ENCODE results near the gene KDELR1.
"Not testable (repeated sequence)": the region's sequence is repeated elsewhere in the genome, so short reads cannot be mapped to it uniquely, and the experiment has no call there.

KDELR1 gene

DNA sequence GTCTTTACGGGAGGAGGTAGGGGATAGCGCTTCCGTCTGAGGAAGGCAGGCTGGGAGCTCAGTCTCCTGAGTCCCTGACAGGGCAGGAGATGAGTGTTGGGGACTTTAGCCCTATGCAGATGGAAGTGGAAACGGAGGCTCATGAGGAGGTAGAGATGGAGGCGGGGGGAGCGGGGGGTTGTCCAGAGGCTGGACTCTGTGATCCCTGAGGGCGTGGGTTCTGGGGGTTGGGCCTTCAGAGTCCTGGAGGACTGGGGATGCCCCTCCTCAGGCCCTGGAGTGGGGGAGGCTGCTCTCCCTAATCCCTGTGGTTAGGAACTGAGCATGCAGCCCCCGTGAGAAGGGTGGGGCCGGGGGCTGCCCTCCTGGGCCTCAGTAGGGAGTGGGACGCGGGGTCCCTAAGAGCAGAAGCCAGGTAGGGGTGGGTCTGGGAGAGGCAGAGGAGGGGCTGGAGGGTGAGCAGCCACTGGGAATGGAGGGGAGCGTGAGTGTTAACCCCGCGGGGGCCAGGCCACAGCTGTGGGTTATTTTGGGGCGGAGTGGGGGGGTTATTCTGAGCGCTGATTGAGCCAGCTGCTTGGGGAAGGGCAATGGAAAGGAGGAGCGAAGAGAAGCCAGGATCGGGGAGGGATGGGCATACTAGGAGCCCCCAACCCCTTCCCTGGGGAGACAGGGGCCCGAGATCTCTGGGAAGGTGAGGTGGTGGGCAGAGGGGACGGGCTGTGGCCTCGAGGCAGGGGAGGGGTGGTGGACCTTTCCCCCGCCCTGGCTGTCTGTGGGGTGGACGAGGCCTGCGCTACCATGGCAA lies 4.9 kb upstream of the KDELR1 start:
- H3K27me3 ChIP-seq (replicated peaks; ENCODE audit: control insufficient read depth, insufficient read depth, low read length), result peaks cover 4% of the 10 kb centered on the region
- H3K9ac ChIP-seq (ENCODE audit: low read length), result no peak overlapping the region
- peaks cover 18% of the 10 kb centered on the region for H3K4me1 ChIP-seq (ENCODE audit: control insufficient read depth, insufficient read depth, low read length)
- no peak overlapping the region for H3K4me3 ChIP-seq (ENCODE audit: low read length)
- no peaks in the 10 kb centered on the region for H3K9me3 ChIP-seq (ENCODE audit: control insufficient read depth, low read length)
- no peak for DNase-seq (ENCODE audit: low read depth)
- no peaks in the 10 kb centered on the region for H3K36me3 ChIP-seq (ENCODE audit: control insufficient read depth, insufficient read depth, low read length, severe bottlenecking)

DNA sequence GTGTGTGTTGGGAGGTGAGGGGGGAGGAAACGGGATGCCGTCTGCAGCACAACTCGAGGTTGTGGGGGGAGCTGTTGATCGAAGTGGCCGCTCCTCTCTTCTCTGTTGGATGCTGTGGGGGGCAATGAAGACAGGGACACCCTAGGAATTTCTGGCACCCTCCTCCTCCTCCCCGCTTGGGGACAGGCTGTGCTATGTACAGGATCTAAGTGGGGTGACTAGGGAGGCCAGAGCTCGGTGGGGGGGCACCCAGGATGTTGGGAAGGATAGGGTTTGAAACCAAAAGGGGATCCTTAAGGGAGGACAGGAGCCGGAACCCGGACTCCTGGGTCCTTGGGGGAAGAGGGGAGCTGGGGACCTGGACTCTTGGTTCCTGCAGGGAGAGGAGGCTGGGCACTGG lies 4.1 kb upstream of the KDELR1 start:
- Histone ChIP-seq H3K4me3 (ENCODE audit: low read length) (no peak overlapping the region), H3K4me1 (ENCODE audit: control insufficient read depth, insufficient read depth, low read length) (peaks cover 15% of the 10 kb centered on the region), H3K9ac (ENCODE audit: low read length) (no peak overlapping the region)

DNA sequence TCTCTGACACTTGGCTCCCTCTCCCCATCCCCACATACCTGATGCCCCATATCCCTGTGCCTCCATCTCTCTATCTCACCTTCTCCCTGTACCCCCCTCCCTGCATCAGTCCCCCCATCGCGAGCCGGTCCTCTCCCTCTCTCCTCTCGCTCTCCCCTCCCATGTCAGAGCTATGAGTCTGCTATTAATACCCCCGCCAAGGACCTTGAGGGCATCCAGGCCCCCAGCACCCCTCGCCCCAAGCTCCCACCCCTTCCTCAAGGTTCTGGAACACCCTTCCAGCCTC lies 3.8 kb upstream of the KDELR1 start:
- H3K36me3 ChIP-seq (ENCODE audit: control insufficient read depth, insufficient read depth, low read length, severe bottlenecking), result no peaks in the 10 kb centered on the region
- no peak for DNase-seq (ENCODE audit: low read depth)
- H3K9ac ChIP-seq (ENCODE audit: low read length), result no peak overlapping the region
- no peaks in the 10 kb centered on the region for H3K9me3 ChIP-seq (ENCODE audit: control insufficient read depth, low read length)
- H3K27me3 ChIP-seq (replicated peaks; ENCODE audit: control insufficient read depth, insufficient read depth, low read length), result peaks cover 4% of the 10 kb centered on the region
- H3K4me3 ChIP-seq (ENCODE audit: low read length), result no peak overlapping the region
- peaks cover 15% of the 10 kb centered on the region for H3K4me1 ChIP-seq (ENCODE audit: control insufficient read depth, insufficient read depth, low read length)

More for the DNA sequence above, 4.1 kb upstream of the KDELR1 start:
- no peaks in the 10 kb centered on the region for H3K9me3 ChIP-seq (ENCODE audit: control insufficient read depth, low read length)
- no peaks in the 10 kb centered on the region for H3K36me3 ChIP-seq (ENCODE audit: control insufficient read depth, insufficient read depth, low read length, severe bottlenecking)
- no peak for DNase-seq (ENCODE audit: low read depth)
- peaks cover 4% of the 10 kb centered on the region for H3K27me3 ChIP-seq (replicated peaks; ENCODE audit: control insufficient read depth, insufficient read depth, low read length)

DNA sequence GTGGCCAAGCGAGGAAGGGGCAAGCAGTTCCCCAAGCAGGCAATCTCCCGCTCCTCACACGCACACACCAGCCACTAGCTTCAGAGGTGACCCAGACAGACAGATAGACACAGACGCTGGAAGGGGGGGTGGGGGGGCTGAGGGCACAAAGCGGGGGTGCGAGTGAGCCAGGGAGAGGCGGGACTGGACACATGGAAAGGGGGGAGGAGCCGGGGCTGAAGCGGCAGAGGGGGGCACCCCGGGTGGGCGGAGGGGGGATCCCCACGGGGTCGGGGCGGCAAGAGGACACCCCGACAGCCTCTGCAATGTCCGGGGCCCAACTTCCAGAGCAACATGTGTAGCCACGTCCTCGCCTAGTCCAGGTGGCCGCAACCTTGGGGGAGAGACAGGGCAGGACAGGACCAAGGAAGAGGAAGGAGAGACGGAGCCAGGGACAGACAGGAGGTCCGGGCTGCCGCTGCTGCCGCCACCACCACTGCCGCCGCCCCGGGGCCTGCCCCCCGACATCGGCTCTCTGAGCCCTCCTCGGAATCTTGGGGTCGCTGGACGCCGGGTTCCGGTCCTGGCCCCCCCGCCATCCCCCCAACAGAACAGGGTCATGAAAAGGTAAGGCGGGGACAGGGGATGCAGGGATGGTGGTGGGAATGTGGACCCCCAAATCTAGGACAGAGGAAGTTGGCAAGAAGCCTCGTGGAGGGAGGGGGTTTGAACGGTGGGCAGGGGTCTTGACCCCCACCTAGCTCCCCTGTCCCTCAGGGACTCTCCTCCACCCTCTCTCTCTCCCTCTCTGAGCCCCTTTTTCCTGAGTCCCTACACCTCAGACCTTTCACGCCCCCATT lies 3.2 kb upstream of the KDELR1 start:
- Histone ChIP-seq H3K4me3 (ENCODE audit: low read length) (peak overlapping the region; percentile 50), H3K9ac (ENCODE audit: low read length) (peak overlapping the region; percentile 42), H3K27me3 (replicated peaks; ENCODE audit: control insufficient read depth, insufficient read depth, low read length) (peaks cover 4% of the 10 kb centered on the region), H3K36me3 (ENCODE audit: control insufficient read depth, insufficient read depth, low read length, severe bottlenecking) (no peaks in the 10 kb centered on the region), H3K9me3 (ENCODE audit: control insufficient read depth, low read length) (no peaks in the 10 kb centered on the region), H3K4me1 (ENCODE audit: control insufficient read depth, insufficient read depth, low read length) (peaks cover 15% of the 10 kb centered on the region)
- no peak for DNase-seq (ENCODE audit: low read depth)

DNA sequence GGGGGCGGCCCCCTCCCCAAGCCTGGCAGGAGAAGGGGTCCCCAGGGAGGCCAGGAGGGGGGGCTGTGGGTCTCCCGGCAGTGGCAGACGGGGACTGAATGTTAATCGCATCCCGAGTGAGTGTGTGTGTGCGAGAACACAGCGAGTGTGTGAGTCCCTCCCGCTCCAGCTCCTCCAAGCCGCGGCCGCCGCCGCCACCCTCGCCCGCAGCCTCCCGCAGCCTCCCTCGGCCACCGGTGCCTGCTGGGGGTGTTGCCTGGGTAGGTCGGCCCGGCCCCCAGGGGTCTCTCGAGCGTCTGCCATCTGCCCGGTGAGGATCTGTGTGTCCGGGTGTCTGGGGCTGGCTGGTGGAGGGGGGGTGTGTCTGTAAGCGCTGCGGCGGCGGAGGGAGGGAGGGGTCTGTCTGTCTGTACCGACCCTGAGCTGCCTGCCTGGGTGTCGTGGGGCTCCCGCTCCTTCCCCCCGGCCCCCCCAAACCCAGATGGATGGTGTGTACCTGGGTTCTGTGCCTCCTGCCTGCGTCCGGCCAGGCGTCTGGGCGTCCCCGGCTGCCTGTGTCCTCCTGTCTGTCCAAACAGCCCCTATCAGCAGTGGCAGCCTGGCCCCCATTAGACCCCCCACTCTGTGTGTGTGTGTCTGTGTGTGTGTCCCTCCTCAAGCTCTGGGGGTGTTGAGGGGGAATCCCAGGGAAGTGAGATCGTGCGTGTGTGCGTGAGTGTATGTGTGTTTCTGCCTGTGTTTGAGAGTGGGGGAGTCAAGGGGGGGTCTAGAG lies 2.4 kb upstream of the KDELR1 start, which contains the start of gene GRIN2D:
Gene GRIN2D (plus strand): TSS at position 110 of the 772 bp plus-strand sequence. CDS start 4,725 bp downstream, outside the sequence.
- H3K27me3 ChIP-seq (replicated peaks; ENCODE audit: control insufficient read depth, insufficient read depth, low read length), result peaks cover 4% of the 10 kb centered on the region
- peak; percentile 40 for DNase-seq (ENCODE audit: low read depth)
- H3K4me3 ChIP-seq (ENCODE audit: low read length), result peak within 1 kb of the TSS; percentile 50
- H3K9me3 ChIP-seq (ENCODE audit: control insufficient read depth, low read length), result no peaks in the 10 kb centered on the region
- H3K9ac ChIP-seq (ENCODE audit: low read length), result peak within 1 kb of the TSS; percentile 42
- H3K4me1 ChIP-seq (ENCODE audit: control insufficient read depth, insufficient read depth, low read length), result peaks cover 17% of the 10 kb centered on the region
- peaks cover 7% of the 10 kb centered on the region for H3K36me3 ChIP-seq (ENCODE audit: control insufficient read depth, insufficient read depth, low read length, severe bottlenecking)

DNA sequence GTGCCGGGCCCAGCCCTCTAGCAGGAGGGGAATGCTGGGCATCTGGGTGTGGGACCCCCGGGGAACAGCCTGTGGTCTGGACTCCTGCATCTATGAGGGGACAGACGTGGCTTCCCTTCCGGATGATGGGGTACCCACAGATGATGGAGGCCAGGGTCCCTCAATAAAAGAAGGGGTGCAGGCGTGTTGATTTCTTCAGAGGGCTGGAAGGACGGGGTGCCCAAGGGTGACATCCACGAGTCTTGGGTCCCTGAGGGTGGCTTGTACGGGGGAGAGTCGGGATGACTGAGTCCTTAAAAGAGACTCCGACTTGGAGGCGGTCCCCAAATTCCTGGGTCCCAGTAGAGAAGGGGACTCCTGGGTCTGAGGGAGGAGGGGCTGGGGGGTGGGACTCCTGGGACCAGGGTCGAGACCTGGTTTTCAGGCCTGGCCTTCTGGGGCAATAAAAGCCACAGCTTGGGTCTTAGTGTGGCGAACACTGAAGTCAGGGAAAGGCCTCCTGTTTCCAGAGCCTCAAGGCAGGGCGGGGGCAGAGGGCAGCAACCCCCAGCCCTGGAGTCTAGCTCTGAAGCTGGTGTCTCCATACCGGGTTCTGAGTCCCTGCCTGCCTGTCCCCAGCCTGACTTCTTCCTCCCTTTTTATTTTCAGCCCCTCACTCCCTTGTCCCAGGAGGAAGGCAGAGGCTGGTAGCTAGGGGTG lies 1.7 kb upstream of the KDELR1 start:
- Histone ChIP-seq H3K4me3 (ENCODE audit: low read length) (no peak overlapping the region), H3K36me3 (ENCODE audit: control insufficient read depth, insufficient read depth, low read length, severe bottlenecking) (peaks cover 12% of the 10 kb centered on the region), H3K27me3 (replicated peaks; ENCODE audit: control insufficient read depth, insufficient read depth, low read length) (peaks cover 4% of the 10 kb centered on the region), H3K4me1 (ENCODE audit: control insufficient read depth, insufficient read depth, low read length) (peaks cover 17% of the 10 kb centered on the region), H3K9ac (ENCODE audit: low read length) (no peak overlapping the region), H3K9me3 (ENCODE audit: control insufficient read depth, low read length) (no peaks in the 10 kb centered on the region)
- no peak for DNase-seq (ENCODE audit: low read depth)

DNA sequence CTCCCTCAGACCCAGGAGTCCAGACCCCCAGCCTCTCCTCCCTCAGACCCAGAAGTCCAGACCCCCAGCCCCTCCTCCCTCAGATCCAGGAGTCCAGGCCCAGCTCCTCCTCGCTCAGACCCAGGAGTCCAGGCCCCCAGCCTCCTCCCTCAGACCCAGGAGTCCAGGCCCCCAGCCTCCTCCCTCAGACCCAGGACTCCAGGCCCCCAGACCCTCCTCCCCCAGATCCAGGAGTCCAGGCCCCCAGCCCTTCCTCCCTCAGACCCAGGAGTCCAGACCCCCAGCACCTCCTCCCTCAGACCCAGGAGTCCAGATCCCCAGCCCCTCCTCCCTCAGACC lies 624 bp upstream of the KDELR1 start:
- not testable (repeated sequence) for H3K9me3 ChIP-seq (ENCODE audit: control insufficient read depth, low read length); H3K9ac ChIP-seq (ENCODE audit: low read length); DNase-seq (ENCODE audit: low read depth); H3K4me1 ChIP-seq (ENCODE audit: control insufficient read depth, insufficient read depth, low read length); H3K4me3 ChIP-seq (ENCODE audit: low read length); H3K27me3 ChIP-seq (replicated peaks; ENCODE audit: control insufficient read depth, insufficient read depth, low read length)
- peaks cover 22% of the 10 kb centered on the region for H3K36me3 ChIP-seq (ENCODE audit: control insufficient read depth, insufficient read depth, low read length, severe bottlenecking)

DNA sequence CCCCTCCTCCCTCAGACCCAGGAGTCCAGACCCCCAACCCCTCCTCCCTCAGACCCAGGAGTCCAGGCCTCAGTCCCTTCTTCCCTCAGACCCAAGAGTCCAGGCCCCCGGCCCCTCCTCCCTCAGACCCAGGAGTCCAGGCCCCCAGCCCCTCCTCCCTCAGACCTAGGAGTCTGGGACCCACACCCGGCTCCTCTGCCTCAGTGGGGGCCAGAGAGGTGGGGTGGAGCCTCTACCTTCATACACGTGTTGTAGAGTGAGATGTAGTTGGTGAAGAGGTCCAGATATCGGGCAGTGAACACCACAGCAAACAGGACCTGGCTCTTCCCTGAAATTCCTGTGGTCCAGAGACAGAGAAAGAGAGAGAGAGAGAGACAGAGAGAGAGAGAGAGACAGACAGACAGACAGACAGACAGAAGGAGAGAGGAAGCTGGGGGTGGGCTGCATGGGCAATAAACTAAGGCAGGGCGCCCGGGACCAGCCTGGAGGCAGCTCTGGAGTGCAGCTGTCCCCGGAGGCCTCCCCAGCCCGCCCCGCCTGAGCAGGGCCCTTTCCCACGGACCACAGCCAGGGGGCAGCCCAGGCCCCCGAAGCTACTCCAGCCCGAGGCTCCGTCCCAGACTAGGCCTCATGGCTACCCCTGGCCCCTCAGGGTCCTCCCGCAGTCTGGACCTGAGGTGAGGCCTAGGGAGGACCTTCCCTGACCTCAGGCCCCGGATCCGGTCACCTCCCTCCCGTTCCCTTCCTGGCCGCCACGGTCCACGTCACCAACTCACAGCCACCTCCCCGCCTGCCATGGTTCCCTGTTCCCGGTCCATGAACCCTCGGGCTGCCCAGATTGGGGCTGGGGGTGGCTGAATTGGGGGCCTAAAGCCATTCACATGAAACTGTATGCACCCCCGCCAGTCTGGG lies 907 bp downstream of the KDELR1 start:
- H3K4me1 ChIP-seq (ENCODE audit: control insufficient read depth, insufficient read depth, low read length), result peaks cover 6% of the 10 kb centered on the region

DNA sequence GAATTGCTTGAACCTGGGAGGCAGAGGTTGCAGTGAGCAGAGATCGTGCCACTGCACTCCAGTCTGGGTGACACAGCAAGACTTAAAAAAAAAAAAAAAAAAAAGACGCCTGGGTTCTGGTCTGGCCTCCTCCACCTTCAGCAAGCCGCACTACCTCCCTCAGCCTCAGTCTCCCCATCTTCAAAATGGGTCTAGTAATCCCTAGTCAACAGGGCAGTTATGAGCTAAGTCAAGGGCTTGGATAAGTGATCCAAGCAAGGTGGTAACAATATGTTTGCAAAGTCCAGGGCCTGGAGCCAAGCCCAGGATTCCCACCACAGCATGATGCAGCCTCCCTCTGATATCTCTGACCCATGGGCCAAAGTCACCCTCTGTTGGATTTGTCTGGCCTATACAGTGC lies 4.4 kb downstream of the KDELR1 start:
- Histone ChIP-seq H3K36me3 (ENCODE audit: control insufficient read depth, insufficient read depth, low read length, severe bottlenecking) (peaks cover 66% of the 10 kb centered on the region), H3K9me3 (ENCODE audit: control insufficient read depth, low read length) (no peaks in the 10 kb centered on the region), H3K9ac (ENCODE audit: low read length) (no peak overlapping the region), H3K4me3 (ENCODE audit: low read length) (no peak overlapping the region), H3K27me3 (replicated peaks; ENCODE audit: control insufficient read depth, insufficient read depth, low read length) (no peaks in the 10 kb centered on the region), H3K4me1 (ENCODE audit: control insufficient read depth, insufficient read depth, low read length) (peaks cover 2% of the 10 kb centered on the region)
- no peak for DNase-seq (ENCODE audit: low read depth)

More for the DNA sequence above, 907 bp downstream of the KDELR1 start:
- Histone ChIP-seq H3K36me3 (ENCODE audit: control insufficient read depth, insufficient read depth, low read length, severe bottlenecking) (peaks cover 37% of the 10 kb centered on the region), H3K9ac (ENCODE audit: low read length) (peak overlapping the region; percentile 99), H3K27me3 (replicated peaks; ENCODE audit: control insufficient read depth, insufficient read depth, low read length) (peaks cover 4% of the 10 kb centered on the region), H3K4me3 (ENCODE audit: low read length) (peak overlapping the region; percentile 98), H3K9me3 (ENCODE audit: control insufficient read depth, low read length) (no peaks in the 10 kb centered on the region)
- DNase-seq (ENCODE audit: low read depth), result peak; percentile 91

DNA sequence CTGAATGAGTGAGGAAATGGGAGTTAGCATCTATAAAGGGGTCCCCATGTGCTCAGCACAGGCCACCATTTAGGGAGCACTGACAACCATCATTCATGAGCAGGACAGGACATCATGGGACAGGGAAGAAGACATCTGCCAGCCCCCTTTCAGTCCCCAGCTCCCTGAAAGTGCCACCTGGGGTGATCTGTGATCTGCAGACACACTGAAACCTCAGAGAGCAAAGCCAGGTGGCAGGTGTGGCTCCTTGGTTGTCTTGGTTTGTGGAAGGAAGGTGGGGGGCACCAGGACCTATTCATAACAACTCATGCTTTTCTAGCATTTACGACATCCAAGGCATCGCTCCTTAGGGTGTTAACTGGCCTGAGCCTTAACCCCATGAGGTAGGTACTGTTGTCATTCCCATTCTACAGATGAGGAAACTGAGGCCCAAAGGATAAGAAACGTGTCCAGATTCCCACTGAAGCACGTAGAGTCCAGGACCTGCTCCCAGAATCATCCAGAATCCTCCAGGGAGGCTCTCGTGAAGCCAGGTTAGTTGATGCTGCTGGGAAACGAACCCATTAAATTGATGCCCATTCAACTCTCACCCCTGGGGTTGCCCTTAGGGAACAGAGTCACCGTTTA lies 5.8 kb downstream of the KDELR1 start:
- no peak for DNase-seq (ENCODE audit: low read depth)
- peaks cover 2% of the 10 kb centered on the region for H3K4me1 ChIP-seq (ENCODE audit: control insufficient read depth, insufficient read depth, low read length)
- no peaks in the 10 kb centered on the region for H3K27me3 ChIP-seq (replicated peaks; ENCODE audit: control insufficient read depth, insufficient read depth, low read length)
- H3K9me3 ChIP-seq (ENCODE audit: control insufficient read depth, low read length), result no peaks in the 10 kb centered on the region
- no peak overlapping the region for H3K4me3 ChIP-seq (ENCODE audit: low read length)
- H3K36me3 ChIP-seq (ENCODE audit: control insufficient read depth, insufficient read depth, low read length, severe bottlenecking), result peaks cover 76% of the 10 kb centered on the region
- H3K9ac ChIP-seq (ENCODE audit: low read length), result no peak overlapping the region
